HTERT RPE-1 (cell line): Measurements from ENCODE around the gene THRAP3.

Experiments
- in situ Hi-C: fragments of 300-500 bp; cut with MboI; formaldehyde crosslinking; loops from 4 replicates; pipeline ENCODE4 v1.14.3; 2020; ENCODE audit warnings: low sequenced_read_pairs

Gene THRAP3

GRCh38 chr1:36297062-36297461 lies 72.8 kb downstream of the THRAP3 start:
- in situ Hi-C loops = no loop called here

- in situ Hi-C loops = no loop called here
These were observed 74.4 kb downstream of the THRAP3 start for GRCh38 chr1:36298640-36299039.

- in situ Hi-C loops = no loop called here
These were observed 76.3 kb downstream of the THRAP3 start for GRCh38 chr1:36300526-36300925.

GRCh38 chr1:36301220-36301619 lies 77.0 kb downstream of the THRAP3 start:
- in situ Hi-C loops = no loop called here

GRCh38 chr1:36303244-36303643 lies 79.0 kb downstream of the THRAP3 start:
- in situ Hi-C loops = no loop called here

- in situ Hi-C loops = no loop called here
These were observed 79.6 kb downstream of the THRAP3 start for GRCh38 chr1:36303650-36304360.

GRCh38 chr1:36304521-36304920 lies 80.3 kb downstream of the THRAP3 start:
- in situ Hi-C loops = no loop called here

- in situ Hi-C loops = no loop called here
These were observed 81.0 kb downstream of the THRAP3 start for GRCh38 chr1:36304970-36305914.

- in situ Hi-C loops = no loop called here
These were observed 81.6 kb downstream of the THRAP3 start for GRCh38 chr1:36305915-36306209.

- in situ Hi-C loops = no loop called here
These were observed 82.1 kb downstream of the THRAP3 start, which contains the start of gene SH3D21 for GRCh38 chr1:36306210-36306901. Gene SH3D21, plus strand, starts transcription at chr1:36306368. Its CDS starts 53 bp downstream, at chr1:36306421.

- in situ Hi-C loops = no loop called here
These were observed 82.7 kb downstream of the THRAP3 start for GRCh38 chr1:36306902-36307456.

GRCh38 chr1:36307601-36308330 lies 83.5 kb downstream of the THRAP3 start:
- in situ Hi-C loops = no loop called here

- in situ Hi-C loops = no loop called here
These were observed 85.2 kb downstream of the THRAP3 start for GRCh38 chr1:36309397-36309796.

GRCh38 chr1:36320291-36320761 lies 96.1 kb downstream of the THRAP3 start:
- in situ Hi-C loops = no loop called here

GRCh38 chr1:36320767-36321118 lies 96.5 kb downstream of the THRAP3 start:
- in situ Hi-C loops = no loop called here

GRCh38 chr1:36321119-36321951 lies 97.1 kb downstream of the THRAP3 start:
- in situ Hi-C loops = no loop called here

- in situ Hi-C loops = no loop called here
These were observed 98.0 kb downstream of the THRAP3 start for GRCh38 chr1:36322041-36322785.

- in situ Hi-C loops = no loop called here
These were observed 98.8 kb downstream of the THRAP3 start for GRCh38 chr1:36322786-36323635.
